GM18520 (cell line): ENCODE data around the gene LPA.

Experiments
- ATAC-seq: cut with Tn5 transposase; IDR thresholded peaks from one replicate; pipeline ENCODE4 v1.9.1; 2021; ENCODE audit not compliant: unreplicated experiment

The LPA gene

DNA sequence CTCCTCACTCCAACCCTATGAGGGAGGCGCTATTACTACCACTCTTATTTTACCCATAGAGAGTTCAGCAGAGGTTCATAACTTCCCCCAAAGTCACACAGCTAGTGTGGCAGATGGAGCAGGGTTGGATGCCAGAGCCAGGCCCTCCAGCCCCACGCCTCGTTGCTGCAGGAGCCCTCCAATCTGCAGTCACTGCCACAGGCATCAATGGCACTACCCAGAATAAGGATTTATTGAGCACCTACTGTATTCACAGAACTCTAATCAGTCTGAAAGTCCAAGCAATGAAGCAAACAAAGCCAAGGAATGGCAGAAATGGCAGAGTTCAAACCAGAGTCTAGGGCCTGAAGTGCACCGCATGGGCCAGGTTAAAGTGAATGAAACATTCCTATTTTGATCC is 144.9 kb downstream of the LPA start:
- ATAC-seq = no peak

GRCh38 chr6:160513836-160514235 is 150.2 kb downstream of the LPA start:
- no peak for ATAC-seq

DNA sequence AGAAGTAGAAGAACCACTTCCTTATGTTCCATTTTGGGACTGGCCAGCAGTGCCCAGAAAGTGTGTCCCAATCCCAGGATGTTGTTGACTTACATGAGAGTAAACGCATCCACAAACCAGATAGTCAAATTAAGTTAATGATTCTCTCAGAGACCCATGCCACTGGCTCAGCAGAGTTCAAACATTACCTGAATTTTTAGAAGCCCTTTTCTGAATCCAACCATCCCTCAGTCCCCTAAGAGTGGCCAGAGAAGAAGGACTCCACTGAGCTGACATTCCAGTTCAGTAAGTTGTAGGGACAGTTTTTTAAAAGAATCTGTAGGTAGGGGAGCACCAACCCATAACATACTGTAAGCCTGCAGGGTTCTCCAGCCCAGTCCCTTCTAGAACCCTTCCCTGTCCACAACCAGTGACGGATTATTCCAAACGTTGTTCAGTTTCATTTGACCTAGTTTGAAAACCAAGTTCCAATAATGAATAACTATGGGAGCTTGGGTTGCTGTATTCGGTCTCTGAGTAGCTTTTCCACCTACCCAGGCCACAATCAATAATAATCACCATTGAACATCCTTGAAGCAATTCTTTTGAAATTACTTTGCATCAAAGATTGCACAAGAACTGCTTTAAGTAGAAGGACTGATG is 153.0 kb downstream of the LPA start:
- no peak for ATAC-seq

GRCh38 chr6:160510199-160510598 is 153.9 kb downstream of the LPA start:
- ATAC-seq = no peak

GRCh38 chr6:160509610-160510009 is 154.5 kb downstream of the LPA start:
- ATAC-seq = no peak

DNA sequence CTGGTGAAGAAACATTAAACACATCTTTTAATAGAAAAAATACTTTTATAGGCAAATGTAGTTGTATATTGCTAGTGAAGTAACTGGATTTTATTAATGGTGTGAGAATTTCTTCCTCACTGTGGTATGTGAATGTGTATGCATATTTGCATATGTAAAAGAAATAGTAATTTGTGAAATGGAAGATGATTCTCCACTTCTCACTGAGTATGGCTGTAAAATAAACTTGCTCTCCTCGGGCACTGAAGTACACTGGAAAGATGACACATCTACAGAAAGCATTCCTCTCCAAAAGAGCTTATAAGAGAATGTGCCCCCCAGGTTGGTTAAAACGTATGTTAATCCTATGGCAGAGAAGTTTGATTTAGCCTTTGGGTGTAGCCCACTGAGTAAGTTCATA is 155.5 kb downstream of the LPA start:
- ATAC-seq = no peak

DNA sequence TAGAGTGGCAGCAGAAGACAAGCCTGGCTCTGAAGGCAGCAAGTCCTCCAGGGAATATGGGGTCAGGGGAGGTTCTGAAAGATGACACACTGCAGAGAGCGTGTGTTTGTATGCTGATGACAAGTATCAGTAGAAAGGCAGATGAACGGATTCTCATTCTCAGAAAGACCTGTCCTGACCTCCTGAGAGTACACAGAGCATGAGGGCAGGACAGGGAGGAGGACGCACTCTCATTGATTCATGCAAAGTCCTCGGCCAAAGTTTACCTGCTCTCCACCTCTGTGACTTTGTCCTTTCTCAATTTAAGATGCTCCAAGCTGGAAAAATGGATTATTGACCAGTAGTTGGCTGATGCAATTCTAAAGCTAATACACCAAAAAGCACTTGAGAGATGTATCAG is 156.7 kb downstream of the LPA start:
- ATAC-seq = no peak

- no peak for ATAC-seq
Observed at GRCh38 chr6:160505970-160506369, 158.1 kb downstream of the LPA start.

- no peak for ATAC-seq
Observed at GRCh38 chr6:160500639-160501038, 163.4 kb downstream of the LPA start.

- no peak for ATAC-seq
Observed at GRCh38 chr6:160494576-160494975, 169.5 kb downstream of the LPA start.

DNA sequence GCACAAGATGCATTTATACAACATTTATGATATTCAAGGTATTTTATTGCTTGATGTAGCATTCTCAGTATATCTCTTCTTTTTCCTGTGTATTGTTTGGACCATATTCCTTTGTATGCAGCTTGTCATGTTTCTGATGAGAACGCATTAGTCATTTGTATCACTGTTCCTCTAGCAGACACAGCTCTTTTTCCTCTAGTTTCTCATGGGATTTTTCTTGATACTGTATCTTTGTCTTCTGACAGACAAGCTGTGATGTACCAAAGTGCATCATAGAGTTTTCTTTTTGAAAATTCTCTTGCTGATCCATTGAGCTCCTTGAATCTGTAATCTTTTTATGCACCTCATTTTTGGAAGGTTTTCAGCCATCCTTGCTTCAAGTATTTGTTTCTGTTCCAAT is 175.0 kb downstream of the LPA start:
- ATAC-seq = no peak

- ATAC-seq = no peak
Observed at GRCh38 chr6:160487116-160487515, 177.0 kb downstream of the LPA start.
